HG03521 (cell line): ENCODE measurements around the gene TMOD2.

Experiments used
- ATAC-seq: cut with Tn5 transposase; IDR thresholded peaks from one replicate; pipeline ENCODE4 v1.9.1; 2021; ENCODE audit warnings: mild to moderate bottlenecking, moderate library complexity; ENCODE audit not compliant: unreplicated experiment

TMOD2 gene

GRCh38 chr15:51750792-51751696, at the start of gene TMOD2:
TSS of gene TMOD2 (plus strand) at chr15:51751597. CDS start at chr15:51766442, 14,845 bp downstream.
- ATAC-seq, result peak; percentile 65

- no peak for ATAC-seq
Observed at GRCh38 chr15:51702710-51703109, 48.7 kb upstream of the TMOD2 start.

GRCh38 chr15:51706291-51706690, 45.1 kb upstream of the TMOD2 start:
- ATAC-seq, result no peak

- no peak for ATAC-seq
Observed at GRCh38 chr15:51706926-51707608, 44.3 kb upstream of the TMOD2 start.

GRCh38 chr15:51708013-51708412, 43.4 kb upstream of the TMOD2 start:
- no peak for ATAC-seq

GRCh38 chr15:51709031-51709430, 42.4 kb upstream of the TMOD2 start:
- ATAC-seq, result no peak

- ATAC-seq, result no peak
Observed at GRCh38 chr15:51714162-51714561, 37.2 kb upstream of the TMOD2 start.

- ATAC-seq, result no peak
Observed at GRCh38 chr15:51714911-51715310, 36.5 kb upstream of the TMOD2 start.

GRCh38 chr15:51718219-51718618, 33.2 kb upstream of the TMOD2 start:
- ATAC-seq, result no peak

- ATAC-seq, result no peak
Observed at GRCh38 chr15:51718746-51719145, 32.7 kb upstream of the TMOD2 start.

- no peak for ATAC-seq
Observed at GRCh38 chr15:51720201-51720995, 31.0 kb upstream of the TMOD2 start.

- no peak for ATAC-seq
Observed at GRCh38 chr15:51721199-51721960, 30.0 kb upstream of the TMOD2 start.

GRCh38 chr15:51724199-51724598, 27.2 kb upstream of the TMOD2 start:
- ATAC-seq, result no peak

- no peak for ATAC-seq
Observed at GRCh38 chr15:51724673-51725072, 26.7 kb upstream of the TMOD2 start.

- peak; percentile 74 for ATAC-seq
Observed at GRCh38 chr15:51726302-51727073, 24.9 kb upstream of the TMOD2 start.

GRCh38 chr15:51727141-51727897, 24.1 kb upstream of the TMOD2 start:
- no peak for ATAC-seq

GRCh38 chr15:51731549-51732267, 19.7 kb upstream of the TMOD2 start:
- ATAC-seq, result peak; percentile 62

- no peak for ATAC-seq
Observed at GRCh38 chr15:51732646-51733045, 18.8 kb upstream of the TMOD2 start.
